HepG2 (cell line): ENCODE data around the gene EFEMP2. TPM values are rescaled to one million over a fixed set of nuclear protein-coding genes. Genes with fewer than 3 reads are reported as not detected.

Experiments used
- ETS1 ChIP-seq: sonication (generic); formaldehyde crosslinking; IDR thresholded peaks from 2 replicates; pipeline ENCODE4 v1.4.0; 2020; ENCODE audit warnings: missing genetic modification reagents
- FUBP1 ChIP-seq: sonication (generic); formaldehyde crosslinking; IDR thresholded peaks from 2 replicates; pipeline ENCODE4 v1.5.1; 2020; ENCODE audit warnings: missing genetic modification reagents, mild to moderate bottlenecking, borderline replicate concordance
- IKZF1 ChIP-seq: fragments of 450-650 bp; IDR thresholded peaks from 2 replicates; pipeline ENCODE4 v1.7.1; 2016
- KLF6 ChIP-seq: IDR thresholded peaks from 2 replicates; pipeline ENCODE4 v1.8.0; 2016; ENCODE audit warnings: missing biosample characterization, missing genetic modification reagents
- MAFG ChIP-seq: sonication (generic); formaldehyde crosslinking; IDR thresholded peaks from 2 replicates; pipeline ENCODE4 v1.5.1; 2020; ENCODE audit warnings: mild to moderate bottlenecking, missing genetic modification reagents
- SAFB2 ChIP-seq: sonication (generic); formaldehyde crosslinking; IDR thresholded peaks from 2 replicates; pipeline ENCODE4 v1.5.1; 2020; ENCODE audit warnings: missing genetic modification reagents, low read depth, mild to moderate bottlenecking, borderline replicate concordance
- TSC22D2 ChIP-seq: sonication (generic); formaldehyde crosslinking; IDR thresholded peaks from 2 replicates; pipeline ENCODE4 v1.5.1; 2020; ENCODE audit warnings: missing genetic modification reagents, mild to moderate bottlenecking, borderline replicate concordance
- U2AF1 ChIP-seq: fragments of 200-400 bp; formaldehyde crosslinking; optimal IDR thresholded peaks from 2 replicates; pipeline ENCODE3; 2017; ENCODE audit warnings: mild to moderate bottlenecking, low read depth, low read length
- ZFP1 ChIP-seq: IDR thresholded peaks from 2 replicates; pipeline ENCODE4 v1.6.1; 2016
- ZNF251 ChIP-seq: sonication (generic); formaldehyde crosslinking; IDR thresholded peaks from 2 replicates; pipeline ENCODE4 v1.9.0; 2021; ENCODE audit warnings: mild to moderate bottlenecking, missing genetic modification reagents
- ZNF547 ChIP-seq: sonication (generic); formaldehyde crosslinking; IDR thresholded peaks from 2 replicates; pipeline ENCODE4 v1.5.1; 2020; ENCODE audit warnings: mild to moderate bottlenecking, missing genetic modification reagents
- ZNF574 ChIP-seq: sonication (generic); formaldehyde crosslinking; IDR thresholded peaks from 2 replicates; pipeline ENCODE4 v1.4.0; 2020; ENCODE audit warnings: missing genetic modification reagents
- ZNF619 ChIP-seq: sonication (generic); formaldehyde crosslinking; IDR thresholded peaks from 2 replicates; pipeline ENCODE4 v1.4.0; 2020; ENCODE audit warnings: mild to moderate bottlenecking, missing genetic modification reagents
- polyA plus RNA-seq, 8 experiments: library from polyadenylated mRNA; depleted of rRNA in 3 of 8; stranded (reverse) in 7 of 8; unstranded in 1 of 8; fragments of >200 nt; fragmentation: Illumina TruSeq in 4 of 8; extraction: Trizol in 4 of 8; gene quantifications; 2 replicates each; pipeline versions ENCODE4 v1.2.1 to v1.2.3, GENCODE V29; 2011 to 2016; ENCODE audit warnings: low read depth in 4 of 8, missing spikeins in 1 of 8, mixed read lengths in 1 of 8; ENCODE audit not compliant: insufficient read depth in 1 of 8
- total RNA-seq, 5 experiments: library from RNA; depleted of rRNA; stranded (reverse); fragments of >200 nt; fragmentation: Illumina TruSeq; extraction: Trizol; gene quantifications; 2 replicates each; pipeline ENCODE4 v1.2.3, GENCODE V29; 2016; ENCODE audit warnings: low read depth in 1 of 5
- TF ChIP-seq, protein P1 (sequence below): sonication (generic); formaldehyde crosslinking; IDR thresholded peaks from 2 replicates; pipeline ENCODE4 v1.9.0; 2021; ENCODE audit warnings: missing genetic modification reagents, borderline replicate concordance
- TF ChIP-seq, protein P2 (sequence below): sonication (generic); formaldehyde crosslinking; IDR thresholded peaks from 2 replicates; pipeline ENCODE4 v1.5.1; 2020; ENCODE audit warnings: mild to moderate bottlenecking, moderate library complexity, missing genetic modification reagents
- TF ChIP-seq, protein P3 (sequence below): sonication (generic); formaldehyde crosslinking; IDR thresholded peaks from 2 replicates; pipeline ENCODE4 v1.5.0; 2020; ENCODE audit warnings: missing genetic modification reagents, mild to moderate bottlenecking, borderline replicate concordance

EFEMP2 gene
- total and polyA plus RNA-seq, 2 of the 13 experiments (the other 11 are each of a cell fraction or from before 2014, with no cell fraction given), result 7.4 to 29.7 TPM

DNA sequence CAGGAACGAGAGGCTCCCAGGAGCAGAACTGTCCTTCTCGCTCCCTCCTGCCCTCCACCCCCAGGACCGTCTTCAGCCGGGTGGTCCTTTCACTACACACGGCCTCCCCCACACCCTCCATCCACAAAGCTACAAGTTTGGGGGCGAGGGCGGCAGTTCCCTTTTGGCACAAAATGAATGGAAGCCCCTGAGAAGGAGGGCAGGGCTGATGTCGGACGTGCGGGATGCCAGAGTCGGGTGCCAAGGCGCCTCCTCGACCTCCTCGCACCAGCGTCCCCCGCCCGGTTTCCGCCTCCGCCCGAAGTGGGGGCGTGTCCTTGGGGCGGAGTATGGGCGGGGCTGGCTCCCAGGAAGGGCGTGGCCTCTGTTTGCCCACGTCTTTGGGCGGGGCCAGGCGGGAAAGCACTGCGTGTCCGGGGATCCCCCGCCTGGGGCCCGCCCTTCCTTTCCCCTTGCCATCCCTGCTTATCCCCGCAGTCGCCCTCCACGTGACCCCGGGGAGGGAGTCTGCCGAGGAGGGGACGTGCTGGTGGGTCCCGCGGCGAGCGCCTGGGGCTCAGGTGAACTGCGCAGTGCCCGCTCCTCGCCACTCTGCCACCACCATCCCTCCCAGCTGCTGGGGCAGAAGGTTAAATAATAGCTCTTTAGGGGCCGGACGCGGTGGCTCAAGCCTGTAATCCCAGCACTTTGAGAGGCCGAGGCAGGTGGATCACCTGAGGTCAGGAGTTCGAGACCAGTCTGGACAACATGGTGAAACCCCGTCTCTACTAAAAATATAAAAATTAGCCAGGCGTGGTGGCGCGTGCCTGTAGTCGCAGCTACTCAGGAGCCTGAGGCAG is 937 bp upstream of the EFEMP2 start (continued):
- TF ChIP-seq SAFB2 (CRISPR knock-in tag), result peak; percentile 76; the same call in 1 of the 2 replicates
- TF ChIP-seq, protein P1, sequence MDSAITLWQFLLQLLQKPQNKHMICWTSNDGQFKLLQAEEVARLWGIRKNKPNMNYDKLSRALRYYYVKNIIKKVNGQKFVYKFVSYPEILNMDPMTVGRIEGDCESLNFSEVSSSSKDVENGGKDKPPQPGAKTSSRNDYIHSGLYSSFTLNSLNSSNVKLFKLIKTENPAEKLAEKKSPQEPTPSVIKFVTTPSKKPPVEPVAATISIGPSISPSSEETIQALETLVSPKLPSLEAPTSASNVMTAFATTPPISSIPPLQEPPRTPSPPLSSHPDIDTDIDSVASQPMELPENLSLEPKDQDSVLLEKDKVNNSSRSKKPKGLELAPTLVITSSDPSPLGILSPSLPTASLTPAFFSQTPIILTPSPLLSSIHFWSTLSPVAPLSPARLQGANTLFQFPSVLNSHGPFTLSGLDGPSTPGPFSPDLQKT (CRISPR knock-in tag), result no peak
- TF ChIP-seq, protein P2, sequence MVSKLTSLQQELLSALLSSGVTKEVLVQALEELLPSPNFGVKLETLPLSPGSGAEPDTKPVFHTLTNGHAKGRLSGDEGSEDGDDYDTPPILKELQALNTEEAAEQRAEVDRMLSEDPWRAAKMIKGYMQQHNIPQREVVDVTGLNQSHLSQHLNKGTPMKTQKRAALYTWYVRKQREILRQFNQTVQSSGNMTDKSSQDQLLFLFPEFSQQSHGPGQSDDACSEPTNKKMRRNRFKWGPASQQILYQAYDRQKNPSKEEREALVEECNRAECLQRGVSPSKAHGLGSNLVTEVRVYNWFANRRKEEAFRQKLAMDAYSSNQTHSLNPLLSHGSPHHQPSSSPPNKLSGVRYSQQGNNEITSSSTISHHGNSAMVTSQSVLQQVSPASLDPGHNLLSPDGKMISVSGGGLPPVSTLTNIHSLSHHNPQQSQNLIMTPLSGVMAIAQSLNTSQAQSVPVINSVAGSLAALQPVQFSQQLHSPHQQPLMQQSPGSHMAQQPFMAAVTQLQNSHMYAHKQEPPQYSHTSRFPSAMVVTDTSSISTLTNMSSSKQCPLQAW (CRISPR knock-in tag), result peak; percentile 42; the same call in 1 of the 2 replicates
- TF ChIP-seq ZNF619 (CRISPR knock-in tag), result no peak; the same call in 1 of the 2 replicates
- no peak for TF ChIP-seq ZFP1 (CRISPR knock-in tag)
- no peak for TF ChIP-seq U2AF1
- no peak for TF ChIP-seq MAFG (CRISPR knock-in tag)
- TF ChIP-seq ETS1, result no peak
- TF ChIP-seq ZNF251 (CRISPR knock-in tag), result no peak
- TF ChIP-seq ZNF574 (CRISPR knock-in tag), result peak; percentile 22; the same call in 1 of the 2 replicates
- TF ChIP-seq TSC22D2 (CRISPR knock-in tag), result no peak
- TF ChIP-seq, protein P3, sequence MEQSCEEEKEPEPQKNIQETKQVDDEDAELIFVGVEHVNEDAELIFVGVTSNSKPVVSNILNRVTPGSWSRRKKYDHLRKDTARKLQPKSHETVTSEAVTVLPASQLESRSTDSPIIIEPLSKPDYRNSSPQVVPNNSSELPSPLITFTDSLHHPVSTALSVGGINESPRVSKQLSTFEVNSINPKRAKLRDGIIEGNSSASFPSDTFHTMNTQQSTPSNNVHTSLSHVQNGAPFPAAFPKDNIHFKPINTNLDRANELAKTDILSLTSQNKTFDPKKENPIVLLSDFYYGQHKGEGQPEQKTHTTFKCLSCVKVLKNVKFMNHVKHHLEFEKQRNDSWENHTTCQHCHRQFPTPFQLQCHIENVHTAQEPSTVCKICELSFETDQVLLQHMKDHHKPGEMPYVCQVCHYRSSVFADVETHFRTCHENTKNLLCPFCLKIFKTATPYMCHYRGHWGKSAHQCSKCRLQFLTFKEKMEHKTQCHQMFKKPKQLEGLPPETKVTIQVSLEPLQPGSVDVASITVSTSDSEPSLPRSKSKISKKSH, result peak; percentile 87
- no peak for TF ChIP-seq IKZF1
- no peak for TF ChIP-seq KLF6 (CRISPR knock-in tag)
- no peak for TF ChIP-seq FUBP1 (CRISPR knock-in tag)
- no peak for TF ChIP-seq ZNF547
